ENCODE data around the gene CLIC5.

Gene CLIC5

GRCh38 chr6:46022106-46022948, 6.7 kb upstream of the CLIC5 start:
- Histone ChIP-seq H3K4me1 (ENCODE audit: insufficient read depth, low read length, poor library complexity, severe bottlenecking) (no peaks in the 10 kb centered on the region), H2AFZ (ENCODE audit: low read length) (no peak overlapping the region), H3K9me3 (ENCODE audit: insufficient read depth, low read depth, low read length) (no peaks in the 10 kb centered on the region), H3K27me3 (ENCODE audit: insufficient read depth, low read length, poor library complexity, severe bottlenecking) (no peaks in the 10 kb centered on the region), H3K4me2 (ENCODE audit: low read depth, low read length, poor library complexity, severe bottlenecking) (no peak overlapping the region), H3F3A (ENCODE audit: low read depth) (no peaks in the 10 kb centered on the region), H3K36me3 (ENCODE audit: insufficient read depth, low read length) (no peaks in the 10 kb centered on the region), H3K9ac (ENCODE audit: low read depth, low read length, poor library complexity, severe bottlenecking) (no peak overlapping the region), H3K9me2 (replicated peaks; ENCODE audit: low read depth, low read length) (no peaks in the 10 kb centered on the region), H4K20me1 (ENCODE audit: insufficient read depth, low read length, poor library complexity, severe bottlenecking) (no peaks in the 10 kb centered on the region), H3K4me3 (ENCODE audit: low read length, poor library complexity, severe bottlenecking) (no peak overlapping the region), H3K79me2 (ENCODE audit: insufficient read depth, low read length) (no peaks in the 10 kb centered on the region)
- TF ChIP-seq CTCF (conservative IDR thresholded peaks at IDR 0.05; ENCODE audit: low read length) (no peak), EZH2phosphoT487 (IDR thresholded peaks at IDR 0.05; ENCODE audit: borderline replicate concordance) (no peak)

GRCh38 chr6:46017726-46018125, 2.1 kb upstream of the CLIC5 start:
- H3K4me1 ChIP-seq (ENCODE audit: insufficient read depth, low read length, poor library complexity, severe bottlenecking), result no peaks in the 10 kb centered on the region
- H4K20me1 ChIP-seq (ENCODE audit: insufficient read depth, low read length, poor library complexity, severe bottlenecking), result no peaks in the 10 kb centered on the region
- H3K9me2 ChIP-seq (replicated peaks; ENCODE audit: low read depth, low read length), result no peaks in the 10 kb centered on the region
- H3K79me2 ChIP-seq (ENCODE audit: insufficient read depth, low read length), result no peaks in the 10 kb centered on the region
- no peaks in the 10 kb centered on the region for H3K9me3 ChIP-seq (ENCODE audit: insufficient read depth, low read depth, low read length)
- H3K4me2 ChIP-seq (ENCODE audit: low read depth, low read length, poor library complexity, severe bottlenecking), result no peak overlapping the region
- H3K4me3 ChIP-seq (ENCODE audit: low read length, poor library complexity, severe bottlenecking), result no peak overlapping the region
- H3K36me3 ChIP-seq (ENCODE audit: insufficient read depth, low read length), result no peaks in the 10 kb centered on the region
- H3K27me3 ChIP-seq (ENCODE audit: insufficient read depth, low read length, poor library complexity, severe bottlenecking), result no peaks in the 10 kb centered on the region
- no peak overlapping the region for H3K9ac ChIP-seq (ENCODE audit: low read depth, low read length, poor library complexity, severe bottlenecking)
- H2AFZ ChIP-seq (ENCODE audit: low read length), result no peak overlapping the region
- no peaks in the 10 kb centered on the region for H3F3A ChIP-seq (ENCODE audit: low read depth)
- TF ChIP-seq CTCF (conservative IDR thresholded peaks at IDR 0.05; ENCODE audit: low read length) (no peak), EZH2phosphoT487 (IDR thresholded peaks at IDR 0.05; ENCODE audit: borderline replicate concordance) (no peak)

- H3K4me3 ChIP-seq (ENCODE audit: low read length, poor library complexity, severe bottlenecking), result no peak overlapping the region
- no peak overlapping the region for H3K9ac ChIP-seq (ENCODE audit: low read depth, low read length, poor library complexity, severe bottlenecking)
- H2AFZ ChIP-seq (ENCODE audit: low read length), result no peak overlapping the region
- H3K36me3 ChIP-seq (ENCODE audit: insufficient read depth, low read length), result no peaks in the 10 kb centered on the region
- H3K4me2 ChIP-seq (ENCODE audit: low read depth, low read length, poor library complexity, severe bottlenecking), result no peak overlapping the region
- TF ChIP-seq CTCF (conservative IDR thresholded peaks at IDR 0.05; ENCODE audit: low read length), result no peak
- no peak for TF ChIP-seq EZH2phosphoT487 (IDR thresholded peaks at IDR 0.05; ENCODE audit: borderline replicate concordance)
- H4K20me1 ChIP-seq (ENCODE audit: insufficient read depth, low read length, poor library complexity, severe bottlenecking), result no peaks in the 10 kb centered on the region
- H3K9me3 ChIP-seq (ENCODE audit: insufficient read depth, low read depth, low read length), result no peaks in the 10 kb centered on the region
- H3K9me2 ChIP-seq (replicated peaks; ENCODE audit: low read depth, low read length), result no peaks in the 10 kb centered on the region
- peaks cover 6% of the 10 kb centered on the region for H3K4me1 ChIP-seq (ENCODE audit: insufficient read depth, low read length, poor library complexity, severe bottlenecking)
- H3K79me2 ChIP-seq (ENCODE audit: insufficient read depth, low read length), result no peaks in the 10 kb centered on the region
- no peaks in the 10 kb centered on the region for H3F3A ChIP-seq (ENCODE audit: low read depth)
- H3K27me3 ChIP-seq (ENCODE audit: insufficient read depth, low read length, poor library complexity, severe bottlenecking), result no peaks in the 10 kb centered on the region
These were observed 476 bp upstream of the CLIC5 start for GRCh38 chr6:46016063-46016608.
